HPDE6-E6E7 (cell line): Measurements from ENCODE around the gene APBB2.

Experiments
- DNase-seq: peaks from one replicate; pipeline ENCODE4 v3.0.0; 2011; ENCODE audit warnings: missing footprints; ENCODE audit errors: extremely low spot score

The APBB2 gene

DNA sequence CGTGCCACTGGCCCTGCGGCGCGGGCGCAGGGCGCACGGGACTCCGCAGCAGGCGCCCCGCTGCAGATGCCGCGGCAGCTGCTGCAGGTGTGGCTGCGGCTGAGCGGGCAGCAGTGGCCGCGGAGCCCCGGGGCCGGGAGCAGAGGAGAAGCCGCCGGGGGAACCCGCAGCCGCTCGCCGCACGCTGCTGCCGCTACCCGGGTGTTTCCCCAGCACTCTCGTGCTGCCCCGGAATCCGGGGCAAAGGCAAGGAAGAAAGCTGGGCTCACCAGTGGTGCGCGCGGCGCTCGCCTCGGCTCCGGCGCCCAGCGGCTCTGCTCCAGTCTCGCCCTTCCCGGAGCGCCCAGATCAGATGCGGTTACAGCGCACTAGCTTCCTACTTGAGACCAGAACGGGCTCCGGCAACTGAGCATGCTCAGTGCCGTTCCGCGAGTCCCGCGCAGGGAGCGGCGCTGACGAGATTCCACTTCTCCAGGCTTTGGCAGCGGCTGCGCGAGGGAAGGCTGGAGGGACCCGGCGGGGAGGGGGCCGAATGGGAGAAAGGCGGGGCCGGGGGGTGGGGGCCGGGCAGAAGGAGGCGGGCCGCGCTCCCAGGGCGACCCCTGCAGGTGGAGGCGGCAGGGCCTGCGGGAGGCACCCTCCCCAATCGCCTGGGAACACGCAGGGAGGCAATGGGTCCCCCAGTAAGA is at the start of gene APBB2:
APBB2 (minus strand) TSS at position 407 of the 689 bp plus-strand sequence. CDS start 181,288 bp downstream, outside the sequence.
- peak; percentile 94 for DNase-seq

DNA sequence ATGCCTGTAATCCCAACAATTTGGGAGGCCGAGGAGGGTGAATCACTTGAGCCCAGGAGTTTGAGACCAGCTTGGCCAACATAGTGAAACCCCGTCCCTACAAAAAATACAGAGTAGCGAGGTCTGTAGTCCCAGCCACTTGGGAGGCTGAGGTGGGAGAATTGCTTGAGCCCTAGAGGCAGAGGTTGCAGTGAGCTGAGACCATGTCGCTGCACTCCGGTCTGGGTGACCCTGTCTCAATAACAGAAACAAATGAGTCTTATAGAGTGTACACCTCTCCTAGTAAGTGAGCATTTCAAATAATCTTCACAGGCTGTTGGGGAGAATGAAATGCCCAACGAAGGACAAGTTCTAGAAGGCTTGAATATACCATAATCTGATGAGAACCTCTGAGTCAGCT is 47.9 kb upstream of the APBB2 start:
- DNase-seq, result no peak

DNA sequence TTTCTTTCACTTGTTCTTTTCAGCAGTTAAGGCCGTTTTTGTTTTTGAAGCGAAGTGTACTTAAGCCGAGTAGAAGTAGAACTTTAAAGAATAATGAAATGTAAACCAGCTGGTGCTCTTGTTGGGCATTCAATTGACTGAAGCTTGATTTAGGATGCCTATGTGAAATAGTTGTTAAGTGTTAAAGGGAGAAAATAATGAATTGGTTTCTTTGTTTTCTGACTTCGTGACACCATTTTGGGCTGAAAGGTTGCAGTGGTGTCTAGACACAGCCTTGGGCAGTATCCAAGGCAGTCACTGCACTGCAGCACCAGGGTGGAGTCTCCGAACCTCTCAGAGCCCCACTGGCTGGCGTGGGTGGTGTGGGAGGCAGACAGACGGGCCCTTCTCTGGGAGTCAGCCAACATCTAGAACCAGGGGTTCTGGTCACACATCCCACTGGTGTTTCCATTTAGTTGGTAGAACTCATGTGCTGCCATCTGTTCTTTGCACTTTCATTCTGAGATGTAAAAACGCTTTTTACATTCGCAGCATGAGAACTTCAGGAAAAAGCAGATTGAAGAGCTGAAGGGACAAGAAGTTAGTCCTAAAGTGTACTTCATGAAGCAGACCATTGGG is 45.9 kb upstream of the APBB2 start:
- DNase-seq, result no peak

DNA sequence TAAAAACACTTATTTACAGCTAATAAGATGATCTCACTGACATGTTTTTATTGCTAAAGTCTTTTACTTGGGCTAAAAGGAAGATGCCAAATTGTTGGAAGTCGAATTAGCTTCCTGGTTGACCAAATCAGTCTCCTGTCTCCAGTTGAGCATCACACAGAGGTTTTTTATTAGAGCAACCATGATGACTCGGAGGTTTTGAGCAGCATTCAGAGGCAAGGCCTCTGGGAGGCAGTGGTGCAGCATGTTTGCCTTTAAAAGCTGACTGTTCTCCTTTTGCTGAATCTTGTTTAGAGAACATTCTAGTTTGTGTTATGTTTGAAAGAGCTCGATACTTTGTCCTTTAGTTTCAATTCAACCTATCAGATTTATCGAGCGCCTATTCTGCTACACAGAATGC is 44.4 kb upstream of the APBB2 start:
- peak; percentile 45 for DNase-seq

GRCh38 chr4:41257906-41258305 is 43.6 kb upstream of the APBB2 start:
- DNase-seq, result no peak

DNA sequence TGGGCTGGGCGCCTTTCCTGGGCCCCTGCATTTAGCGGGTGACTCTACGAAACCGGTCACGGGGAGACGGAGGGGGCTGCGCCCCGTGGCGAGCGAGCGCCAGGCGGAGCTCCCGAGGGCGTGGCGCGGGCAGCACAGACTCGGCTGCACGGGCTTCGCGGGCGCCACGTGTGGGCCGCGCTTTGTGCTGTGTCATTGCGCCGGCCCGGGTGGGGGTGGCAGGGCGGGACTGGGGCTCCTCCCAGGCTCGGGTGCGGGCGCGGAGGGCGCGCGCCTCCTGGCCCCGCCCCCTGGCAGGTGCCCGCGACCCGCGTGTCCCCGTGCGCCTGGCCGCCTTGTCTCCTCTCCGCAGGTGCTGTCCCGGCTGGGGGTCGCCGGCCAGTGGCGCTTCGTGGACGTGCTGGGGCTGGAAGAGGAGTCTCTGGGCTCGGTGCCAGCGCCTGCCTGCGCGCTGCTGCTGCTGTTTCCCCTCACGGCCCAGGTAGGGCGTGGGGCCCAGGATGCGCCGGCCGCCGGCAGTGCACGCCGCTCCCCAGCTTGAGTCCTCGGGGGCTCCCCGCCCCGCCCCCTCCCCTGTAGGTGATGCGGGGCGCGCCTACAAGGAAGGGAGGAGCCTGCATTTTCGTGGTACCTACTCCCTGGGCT is 43.0 kb upstream of the APBB2 start:
- DNase-seq, result peak; percentile 27

GRCh38 chr4:41256740-41257256 is 42.5 kb upstream of the APBB2 start, which contains the start of gene UCHL1:
TSS of gene UCHL1 (plus strand) at chr4:41256928. CDS start at chr4:41256977, 49 bp downstream.
- peak; percentile 12 for DNase-seq

GRCh38 chr4:41256131-41256739 is 41.9 kb upstream of the APBB2 start:
- no peak for DNase-seq

DNA sequence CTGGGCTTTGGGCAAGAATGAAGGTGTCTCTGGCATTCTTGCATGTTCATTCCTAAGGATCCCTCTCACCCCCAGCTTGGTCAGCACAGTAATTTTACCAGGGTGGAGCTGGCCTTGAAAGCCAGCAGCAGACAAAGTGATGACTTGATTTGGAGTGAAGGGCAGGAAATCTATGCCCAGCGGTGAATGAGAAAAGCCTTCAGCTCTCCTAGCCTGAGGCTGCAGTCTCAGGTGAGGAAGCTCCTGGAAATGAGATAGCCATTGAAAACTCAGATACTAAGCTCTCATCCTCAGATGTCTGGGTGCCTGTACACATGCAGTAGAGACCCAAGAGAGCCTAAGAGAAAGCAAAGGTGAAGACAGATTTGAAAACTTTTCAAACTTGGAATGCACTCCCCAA is 31.6 kb upstream of the APBB2 start:
- no peak for DNase-seq

DNA sequence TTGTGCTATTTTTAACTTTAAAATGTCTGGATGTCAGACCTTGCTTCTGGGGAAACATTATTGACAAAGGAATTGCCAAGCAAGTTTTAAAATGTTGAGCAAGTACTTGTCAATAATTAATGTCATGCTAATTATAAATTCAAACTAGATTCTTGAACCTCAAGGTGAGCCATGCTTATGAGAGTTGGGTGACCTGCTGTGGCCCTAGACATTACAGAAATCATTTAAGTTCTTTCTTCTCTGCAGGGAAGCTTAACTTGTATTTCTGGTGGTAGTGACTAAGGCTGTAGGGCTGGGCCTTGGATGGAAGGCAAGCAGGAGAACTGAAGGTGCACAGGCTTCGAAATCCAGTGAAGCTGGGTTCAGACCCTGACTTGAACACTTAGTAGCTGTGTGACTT is 27.6 kb upstream of the APBB2 start:
- no peak for DNase-seq

GRCh38 chr4:41236508-41236907 is 22.2 kb upstream of the APBB2 start:
- DNase-seq, result no peak

DNA sequence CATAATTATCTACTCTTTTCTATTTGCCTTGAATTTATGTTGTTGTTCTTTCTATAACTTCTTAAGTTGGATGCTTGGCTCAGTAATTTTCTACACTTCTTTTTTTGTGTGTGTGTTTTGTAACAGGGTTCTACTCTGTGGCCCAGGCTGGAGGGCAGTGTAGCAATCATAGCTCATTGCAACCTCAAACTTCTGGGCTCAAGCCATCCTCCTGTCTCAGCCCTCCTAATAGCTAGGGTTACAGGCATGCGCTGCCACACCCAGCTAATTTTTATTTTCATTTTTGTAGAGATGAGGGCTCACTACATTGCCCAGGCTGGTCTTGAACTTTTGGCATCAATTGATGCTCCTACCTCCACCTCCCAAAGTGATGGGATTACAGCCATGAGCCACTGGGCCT is 21.7 kb upstream of the APBB2 start:
- no peak for DNase-seq

DNA sequence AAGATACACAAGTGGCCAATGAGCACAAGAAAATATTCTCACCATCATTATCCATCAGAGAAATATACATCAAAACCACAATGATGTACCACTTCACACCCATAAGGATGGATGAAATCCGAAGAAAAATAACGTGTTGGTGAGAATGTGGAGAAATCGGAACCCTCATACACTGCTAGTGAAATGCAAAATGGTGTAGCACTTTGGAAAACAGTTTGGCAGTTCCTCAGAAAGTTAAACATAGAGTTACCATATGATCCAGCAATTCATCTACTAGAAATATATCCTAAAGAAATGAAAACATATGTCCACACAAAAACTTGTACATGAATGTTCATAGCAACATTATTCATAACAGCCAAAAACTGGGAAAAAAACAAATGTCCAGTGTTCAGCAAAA is 18.5 kb upstream of the APBB2 start:
- no peak for DNase-seq

GRCh38 chr4:41232406-41232805 is 18.1 kb upstream of the APBB2 start:
- no peak for DNase-seq

DNA sequence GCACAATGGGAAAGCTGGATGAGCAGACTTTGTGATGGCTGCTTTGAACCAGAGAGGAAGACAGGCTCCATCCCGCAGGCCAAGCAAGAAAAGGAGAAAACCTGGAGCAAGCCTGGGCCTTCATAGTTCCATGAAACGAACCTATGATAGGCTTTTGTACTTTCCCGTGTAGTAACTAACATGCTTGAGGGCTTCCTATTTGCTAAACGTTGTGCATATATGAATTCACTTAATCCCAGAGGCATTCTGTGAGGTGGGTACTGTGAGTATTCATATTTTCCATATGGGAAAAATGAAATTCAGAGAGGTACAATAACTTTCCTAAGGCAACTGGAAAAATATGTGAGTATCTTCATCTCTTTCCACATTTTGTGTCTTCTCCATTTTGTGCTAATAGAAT is 13.6 kb upstream of the APBB2 start:
- DNase-seq, result no peak

- no peak for DNase-seq
Measured at GRCh38 chr4:41221850-41222645, 7.7 kb upstream of the APBB2 start.

DNA sequence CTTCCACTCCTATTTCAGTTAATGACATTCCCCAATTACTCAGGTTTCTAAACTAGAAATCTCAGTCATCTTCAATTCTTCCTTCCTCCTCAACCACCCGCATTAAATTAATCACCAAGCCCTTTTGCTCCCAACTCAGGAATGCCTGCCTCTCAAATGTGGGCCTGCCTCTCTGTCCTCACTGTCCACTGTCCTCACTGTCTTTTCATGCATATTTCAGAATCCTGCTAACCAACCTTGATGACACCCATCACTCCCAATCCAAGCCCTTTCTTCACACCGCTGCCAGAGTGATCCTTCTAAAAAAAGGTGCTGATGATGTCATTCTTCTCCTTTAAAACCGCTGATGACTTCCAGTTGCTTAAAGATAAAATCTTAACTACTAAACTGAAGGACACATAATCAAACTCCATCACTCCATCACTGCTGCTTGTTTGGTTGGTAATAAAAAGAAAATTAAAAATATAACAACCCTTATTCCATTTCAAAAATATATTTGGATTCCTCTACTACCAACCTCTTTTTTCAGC is 5.1 kb upstream of the APBB2 start:
- DNase-seq, result no peak

DNA sequence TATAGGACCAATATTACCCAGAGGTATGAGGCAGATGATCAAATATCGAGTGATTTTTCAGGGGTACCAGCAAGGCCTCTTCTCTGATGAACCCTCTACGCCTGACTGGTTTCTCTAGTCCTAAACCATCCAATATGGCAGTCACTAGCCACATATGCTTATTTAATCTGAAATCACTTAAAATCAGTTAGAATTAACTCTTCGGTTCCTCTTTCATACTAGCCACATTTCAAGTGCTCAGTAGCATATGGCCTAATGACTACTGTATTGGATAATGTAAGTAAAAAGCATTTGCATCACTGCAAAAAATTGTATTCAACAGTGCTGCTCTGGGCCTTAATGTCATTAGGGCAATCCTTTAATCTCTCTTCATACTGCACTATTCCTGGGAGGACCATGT is 4.4 kb upstream of the APBB2 start:
- no peak for DNase-seq

DNA sequence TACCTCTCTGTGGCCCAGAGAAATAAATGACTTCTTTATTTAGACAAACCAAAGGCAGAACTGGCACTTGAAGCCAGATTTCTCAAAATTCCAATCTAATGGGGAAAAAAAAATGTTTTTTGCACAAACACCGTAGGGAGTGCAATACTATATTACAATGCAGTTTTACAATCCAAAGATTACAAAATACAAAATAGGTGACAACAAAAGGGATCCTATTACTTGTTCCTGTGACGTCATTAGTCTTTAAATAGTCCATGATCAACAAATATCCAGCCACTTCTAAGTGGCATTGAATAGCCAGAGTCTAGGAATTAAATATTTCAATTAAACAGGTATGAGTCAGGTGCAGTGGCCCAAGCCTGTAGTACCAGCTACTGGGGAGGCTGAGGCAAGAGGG is 3.0 kb upstream of the APBB2 start:
- no peak for DNase-seq

DNA sequence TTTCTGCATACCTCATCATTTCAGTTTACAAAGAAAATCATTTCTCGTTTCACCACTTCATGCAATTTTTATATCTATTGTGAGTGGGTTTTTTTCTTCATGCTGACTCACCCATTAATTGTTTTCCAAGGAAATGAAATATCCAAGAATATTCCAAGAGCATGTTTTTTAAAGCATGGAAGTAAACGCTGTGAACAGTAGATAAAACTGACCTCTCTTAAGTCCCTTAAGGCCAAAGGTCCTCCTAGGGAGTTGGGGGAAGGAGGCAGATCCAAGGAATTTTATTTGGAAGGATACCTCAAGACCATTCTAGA is 2.6 kb upstream of the APBB2 start:
- DNase-seq, result no peak

DNA sequence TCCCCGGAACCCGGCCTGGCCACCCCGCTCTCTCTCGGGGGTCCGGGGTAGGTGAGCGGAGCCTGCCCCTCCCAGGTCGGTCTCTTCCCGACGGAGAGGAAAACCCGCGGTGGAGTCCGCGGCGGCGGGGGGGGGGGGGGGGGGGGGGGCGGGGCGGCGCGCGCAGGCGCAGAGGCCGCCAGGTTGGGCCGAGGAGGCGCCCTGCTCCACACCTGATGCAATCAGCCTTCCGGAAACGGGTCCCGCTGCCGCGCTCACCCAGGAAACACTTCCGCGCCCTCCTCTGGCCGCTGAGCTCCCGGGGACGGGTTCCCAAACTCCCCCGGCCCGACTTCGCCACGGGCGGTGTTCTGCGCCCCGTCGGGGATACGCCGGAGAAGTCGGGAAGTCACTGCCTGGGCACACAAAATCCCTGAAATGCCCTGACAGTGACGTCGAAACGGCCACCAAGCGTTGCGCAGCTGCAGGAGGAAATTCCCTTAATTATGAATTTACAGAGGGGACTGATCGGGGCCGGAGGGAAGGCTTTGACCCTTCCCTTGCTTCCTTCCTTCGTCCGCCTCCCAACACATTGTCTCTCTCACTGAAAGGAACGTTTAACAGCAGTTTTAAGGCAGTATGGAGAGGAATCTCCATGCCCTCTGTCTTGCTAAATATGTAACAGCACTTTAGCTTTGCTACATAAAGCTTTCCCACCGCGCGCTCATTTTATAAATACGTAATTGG is 2.1 kb upstream of the APBB2 start:
- peak; percentile 82 for DNase-seq
